Measurements from ENCODE around the gene C7orf25. TPM values are rescaled to one million over a fixed set of nuclear protein-coding genes. Genes with fewer than 3 reads are reported as not detected.

Gene C7orf25
- total and polyA plus RNA-seq, 10 donors: 1.7 to 19.5 (median 5.6) TPM

DNA sequence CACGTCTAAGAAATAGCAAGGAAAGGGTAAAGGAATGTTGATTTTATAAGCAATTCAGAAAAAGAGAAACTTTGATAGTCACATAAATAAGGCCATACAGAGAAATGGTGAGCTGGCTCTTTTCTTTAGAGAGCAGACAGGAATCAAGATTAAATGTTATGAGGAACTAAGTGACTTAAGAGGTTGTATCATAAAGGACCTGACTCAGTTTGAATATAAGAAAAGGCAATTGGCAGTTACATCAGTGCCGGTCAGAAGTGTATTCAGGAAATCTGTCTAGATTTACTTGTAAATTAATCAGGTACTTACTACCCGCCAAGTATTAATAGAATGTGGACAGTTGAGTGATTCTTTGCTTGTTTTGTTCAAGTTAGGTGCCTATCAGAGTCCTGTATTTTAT is 22.4 kb upstream of the C7orf25 start:
- Histone ChIP-seq H3K4me3 (no peak overlapping the region), H3K27me3 (replicated peaks in 1 of 7) (no peaks in the 10 kb centered on the region), H3K4me1 (peaks cover 21 to 61% (median 44%) of the 10 kb centered on the region in 6 donors), H3K9me3 (no peaks in the 10 kb centered on the region), H3K27ac (no peak overlapping the region), H3K36me3 (peaks cover 0 to 46% (median 33%) of the 10 kb centered on the region in 6 donors)
- TF ChIP-seq POLR2AphosphoS5 (IDR thresholded peaks at IDR 0.05): no peak
- no peak for TF ChIP-seq POLR2A (IDR thresholded peaks at IDR 0.05)
- TF ChIP-seq, protein P1, sequence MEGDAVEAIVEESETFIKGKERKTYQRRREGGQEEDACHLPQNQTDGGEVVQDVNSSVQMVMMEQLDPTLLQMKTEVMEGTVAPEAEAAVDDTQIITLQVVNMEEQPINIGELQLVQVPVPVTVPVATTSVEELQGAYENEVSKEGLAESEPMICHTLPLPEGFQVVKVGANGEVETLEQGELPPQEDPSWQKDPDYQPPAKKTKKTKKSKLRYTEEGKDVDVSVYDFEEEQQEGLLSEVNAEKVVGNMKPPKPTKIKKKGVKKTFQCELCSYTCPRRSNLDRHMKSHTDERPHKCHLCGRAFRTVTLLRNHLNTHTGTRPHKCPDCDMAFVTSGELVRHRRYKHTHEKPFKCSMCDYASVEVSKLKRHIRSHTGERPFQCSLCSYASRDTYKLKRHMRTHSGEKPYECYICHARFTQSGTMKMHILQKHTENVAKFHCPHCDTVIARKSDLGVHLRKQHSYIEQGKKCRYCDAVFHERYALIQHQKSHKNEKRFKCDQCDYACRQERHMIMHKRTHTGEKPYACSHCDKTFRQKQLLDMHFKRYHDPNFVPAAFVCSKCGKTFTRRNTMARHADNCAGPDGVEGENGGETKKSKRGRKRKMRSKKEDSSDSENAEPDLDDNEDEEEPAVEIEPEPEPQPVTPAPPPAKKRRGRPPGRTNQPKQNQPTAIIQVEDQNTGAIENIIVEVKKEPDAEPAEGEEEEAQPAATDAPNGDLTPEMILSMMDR (IDR thresholded peaks at IDR 0.05 in 8 of 11, conservative IDR thresholded peaks at IDR 0.05 in 3 of 11): no peak
- DNase-seq: no peak
- WGBS, 5 donors: 69 to 93% (median 80%) methylated on average over 3 of the region's 3 CpGs
- intact Hi-C loops (cut with DNase I; ENCODE audit: low total_unique reads): loop anchor here (10.0 kb wide), 1 partner anchor 901 kb away; no protein-coding TSS in a partner anchor

DNA sequence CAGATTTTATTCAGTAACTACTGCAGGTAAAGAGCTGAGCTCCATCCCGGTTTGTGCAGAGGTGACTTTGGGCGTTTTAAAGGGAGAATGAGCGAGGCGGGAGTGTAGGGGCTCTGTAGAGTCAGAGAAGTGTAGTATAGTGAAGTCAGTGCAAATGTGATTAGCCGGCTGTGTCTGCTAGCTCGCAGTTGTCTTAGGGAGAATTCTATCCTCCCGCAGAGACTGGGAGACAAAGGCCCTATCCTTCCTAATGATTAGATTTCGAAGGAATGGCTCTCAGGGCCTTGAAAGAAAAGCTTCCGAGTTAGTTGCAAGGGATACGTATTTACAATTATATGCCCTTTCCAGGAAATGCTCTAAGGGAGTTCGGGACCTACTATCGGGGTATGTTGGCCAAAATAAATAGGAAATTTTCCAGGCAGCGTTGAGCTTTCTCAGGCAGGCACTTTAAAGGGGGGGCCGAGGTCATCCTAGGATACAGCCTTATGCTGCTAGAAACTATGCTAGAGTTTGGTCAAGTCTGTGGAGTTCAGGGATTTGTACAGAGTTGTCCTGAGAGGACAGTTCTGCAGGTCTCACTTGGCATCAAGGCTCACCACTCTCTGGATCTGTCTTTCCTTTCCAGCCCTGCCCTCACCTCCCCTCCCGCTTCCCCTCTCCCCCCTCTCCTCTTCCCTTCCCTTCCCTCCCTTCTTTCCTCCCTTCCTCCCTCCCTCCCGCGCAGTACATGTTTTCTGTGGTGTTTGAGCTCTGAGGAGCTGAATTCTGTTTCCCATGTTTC is 21.1 kb upstream of the C7orf25 start:
- Histone ChIP-seq H3K27me3 (replicated peaks in 1 of 7) (no peaks in the 10 kb centered on the region), H3K9me3 (no peaks in the 10 kb centered on the region), H3K4me1 (peaks cover 31 to 73% (median 57%) of the 10 kb centered on the region in 6 donors), H3K27ac (peak overlapping the region; percentile 68 to 92 (median 86)), H3K4me3 (peak overlapping the region; percentile 79 to 97 (median 88)), H3K36me3 (peaks cover 0 to 34% (median 20%) of the 10 kb centered on the region in 6 donors)
- intact Hi-C loops (cut with DNase I; ENCODE audit: low total_unique reads): loop anchor here (10.0 kb wide), 1 partner anchor 902 kb away; no protein-coding TSS in a partner anchor
- DNase-seq: no peak
- WGBS, 5 donors: 3 to 6% (median 4%) methylated on average over 17 of the region's 17 CpGs
- TF ChIP-seq POLR2AphosphoS5 (IDR thresholded peaks at IDR 0.05): no peak
- TF ChIP-seq POLR2A (IDR thresholded peaks at IDR 0.05): no peak
- TF ChIP-seq, protein P1 (IDR thresholded peaks at IDR 0.05 in 8 of 11, conservative IDR thresholded peaks at IDR 0.05 in 3 of 11): no peak

DNA sequence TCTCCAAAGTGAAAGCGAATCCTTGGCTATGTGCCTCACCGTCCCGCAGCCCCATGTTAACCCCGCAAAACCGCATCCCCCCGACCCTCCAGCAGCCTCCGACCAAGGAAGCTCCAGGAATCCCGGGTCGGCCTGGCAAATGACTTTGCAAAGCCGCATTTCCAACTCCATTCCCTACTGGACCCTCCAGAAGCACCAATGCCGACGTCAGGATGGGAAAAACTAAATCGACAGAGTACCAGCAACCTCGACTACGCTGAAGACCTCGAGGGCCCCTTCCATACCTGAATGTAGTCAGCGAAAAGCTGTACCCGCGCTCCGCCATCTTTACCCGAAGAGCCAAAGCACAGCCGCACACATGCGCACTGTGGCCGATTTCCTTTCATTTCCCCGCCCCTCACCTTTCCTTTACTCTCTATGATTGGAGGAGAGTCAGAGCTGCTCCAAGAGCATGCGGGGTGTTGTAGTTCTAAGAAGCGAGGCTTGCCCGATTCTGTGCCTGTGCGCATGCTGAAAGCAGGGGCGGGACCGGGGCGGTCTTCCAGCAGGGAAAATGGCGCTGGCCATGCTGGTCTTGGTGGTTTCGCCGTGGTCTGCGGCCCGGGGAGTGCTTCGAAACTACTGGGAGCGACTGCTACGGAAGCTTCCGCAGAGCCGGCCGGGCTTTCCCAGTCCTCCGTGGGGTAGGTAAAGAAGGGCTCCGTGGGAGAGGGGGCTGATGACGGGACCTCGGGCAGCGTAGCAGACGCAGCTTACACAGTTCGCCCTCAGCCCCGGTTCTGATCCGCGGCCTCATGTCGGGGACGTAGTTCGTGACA is 20.2 kb upstream of the C7orf25 start, which contains the start of the genes MRPL32 and PSMA2:
TSS of gene MRPL32 (plus strand) at position 543 of the 818 bp plus-strand sequence. CDS start at position 554, 11 bp downstream.
TSS of gene PSMA2 (minus strand) at position 341 of the 818 bp plus-strand sequence. CDS start at position 325, 16 bp downstream.
- intact Hi-C loops (cut with DNase I; ENCODE audit: low total_unique reads): loop anchor here (10.0 kb wide), 1 partner anchor 903 kb away; no protein-coding TSS in a partner anchor
- Histone ChIP-seq H3K36me3 (peaks cover 0 to 31% (median 19%) of the 10 kb centered on the region in 6 donors), H3K9me3 (no peaks in the 10 kb centered on the region), H3K4me3 (peak within 1 kb of the TSS; percentile 79 to 97 (median 88)), H3K27ac (peak within 1 kb of the TSS; percentile 68 to 92 (median 86)), H3K4me1 (peaks cover 31 to 83% (median 65%) of the 10 kb centered on the region in 6 donors), H3K27me3 (replicated peaks in 1 of 7) (no peaks in the 10 kb centered on the region)
- TF ChIP-seq, protein P1 (IDR thresholded peaks at IDR 0.05 in 8 of 11, conservative IDR thresholded peaks at IDR 0.05 in 3 of 11): peak in 1 of 11 experiments; percentile 30
- TF ChIP-seq POLR2A (IDR thresholded peaks at IDR 0.05): peak; percentile 12 to 54 (median 46)
- peak; percentile 87 to 95 (median 87) for TF ChIP-seq POLR2AphosphoS5 (IDR thresholded peaks at IDR 0.05)
- 0 to 1% (median 0%) methylated on average over 54 to 56 of the region's 56 CpGs for WGBS, 5 donors
- peak; percentile 98 for DNase-seq
